ENCODE measurements around the gene IL34.

GRCh38 chr16:70691223-70692129 is 45.1 kb downstream of the IL34 start:
- TF ChIP-seq POLR2AphosphoS5 (IDR thresholded peaks at IDR 0.05; ENCODE audit: low read depth, low read length) (no peak), TAF1 (IDR thresholded peaks at IDR 0.05; ENCODE audit: low read depth, low read length) (no peak)

All from GM12891 (cell line).